Endothelial cell of umbilical vein (primary cell): ENCODE results near the gene HBEGF. TPM values are rescaled to one million over a fixed set of nuclear protein-coding genes. Genes with fewer than 3 reads are reported as not detected.
A peak's percentile ranks its signal among the peaks of the same experiment; 100 is the strongest.

Experiments
- BruUV-seq: library from RNA; stranded (reverse); fragments of 400-500 nt; replicated peaks from 2 replicates; lab custom pipeline; 2021; lab: Mats Ljungman, UMichigan
- CTCF ChIA-PET: fragments of 300-600, 350-600 bp; sonication (Branson Sonifier 250); formaldehyde crosslinking; loops from one replicate; lab custom pipeline; 2021; ENCODE audit warnings: antibody characterized with exemption, inconsistent platforms; lab: Charles Lee
- POLR2A ChIA-PET: fragments of 300-600, 350-600 bp; sonication (Branson Sonifier 250); formaldehyde crosslinking; loops from one replicate; lab custom pipeline; 2021; ENCODE audit warnings: antibody characterized with exemption, inconsistent platforms; lab: Charles Lee
- DNase-seq: peaks from one replicate; pipeline ENCODE4 v3.0.0-alpha.2; 2011; ENCODE audit warnings: low read depth, low spot score
- FAIRE-seq: peaks from 2 replicates; lab custom pipeline; 2011; peaks lifted over from hg19 to GRCh38; lab: Jason Lieb, UNC
- H2AFZ ChIP-seq: 2 replicates; pipeline ENCODE4 v1.6.0; 2012; ENCODE audit warnings: low read depth, low read length, control low read depth, inconsistent platforms
- H3K27ac ChIP-seq: 2 replicates; pipeline ENCODE4 v1.5.1; 2011; ENCODE audit warnings: low read depth, mild to moderate bottlenecking, control low read depth, low read length, moderate library complexity; ENCODE audit not compliant: insufficient read depth
- H3K27me3 ChIP-seq, 2 experiments: 2 replicates each; pipeline versions ENCODE4 v1.6.0 to v1.6.1; 2011; ENCODE audit warnings: low read length in 2 of 2, mixed read lengths in 1 of 2; ENCODE audit not compliant: control insufficient read depth in 2 of 2, insufficient read depth in 2 of 2
- H3K36me3 ChIP-seq, 2 experiments: 2 replicates in 1 of 2; 3 replicates in 1 of 2; pipeline ENCODE4 v1.5.1; 2011; ENCODE audit warnings: low read length in 2 of 2, mild to moderate bottlenecking in 1 of 2, moderate library complexity in 1 of 2; ENCODE audit not compliant: control insufficient read depth in 2 of 2, insufficient read depth in 2 of 2; ENCODE audit errors: extremely low read depth in 1 of 2
- H3K4me1 ChIP-seq: 3 replicates; pipeline ENCODE4 v1.5.1; 2011; ENCODE audit warnings: mild to moderate bottlenecking, low read length; ENCODE audit not compliant: control insufficient read depth, insufficient read depth; ENCODE audit errors: extremely low read depth
- H3K4me2 ChIP-seq: 2 replicates; pipeline ENCODE4 v1.6.1; 2011; ENCODE audit warnings: low read length, control low read depth, mixed read lengths; ENCODE audit not compliant: insufficient read depth
- H3K4me3 ChIP-seq, 3 experiments: fragments of 200-600 bp in 1 of 3; sonication (generic), shearing (Covaris generic) in 1 of 3; replicated peaks in 1 of 3; 2 replicates each; pipeline ENCODE4 v1.5.1; 2011 to 2016; ENCODE audit warnings: control low read depth in 3 of 3, low read length in 3 of 3, mild to moderate bottlenecking in 2 of 3, inconsistent platforms in 1 of 3, low read depth in 1 of 3, moderate library complexity in 1 of 3; ENCODE audit not compliant: insufficient read depth in 1 of 3
- H3K79me2 ChIP-seq: 2 replicates; pipeline ENCODE4 v1.6.0; 2012; ENCODE audit warnings: low read length, inconsistent platforms; ENCODE audit not compliant: control insufficient read depth, insufficient read depth
- H3K9ac ChIP-seq: replicated peaks from 2 replicates; pipeline ENCODE3; 2011; ENCODE audit warnings: low read length, control low read depth; ENCODE audit not compliant: insufficient read depth; ENCODE audit errors: extremely low read depth
- H3K9me1 ChIP-seq: replicated peaks from 3 replicates; pipeline ENCODE4 v1.6.0; 2011; ENCODE audit warnings: mild to moderate bottlenecking, low read length; ENCODE audit not compliant: control insufficient read depth, insufficient read depth; ENCODE audit errors: extremely low read depth
- H3K9me3 ChIP-seq: replicated peaks from 2 replicates; pipeline ENCODE4 v1.5.1; 2012; ENCODE audit warnings: low read length, inconsistent platforms; ENCODE audit not compliant: control insufficient read depth, insufficient read depth
- H4K20me1 ChIP-seq: replicated peaks from 2 replicates; pipeline ENCODE3; 2011; ENCODE audit warnings: mild to moderate bottlenecking, low read length; ENCODE audit not compliant: control insufficient read depth, insufficient read depth; ENCODE audit errors: extremely low read depth
- EZH2 ChIP-seq: IDR thresholded peaks from 2 replicates; pipeline ENCODE4 v1.6.1; 2012; ENCODE audit warnings: borderline replicate concordance, low read depth, mild to moderate bottlenecking, moderate library complexity, low read length, inconsistent platforms; ENCODE audit not compliant: severe bottlenecking
- FOS ChIP-seq: IDR thresholded peaks from 2 replicates; pipeline ENCODE4 v1.6.1; 2011; ENCODE audit warnings: mild to moderate bottlenecking, low read length, moderate library complexity, borderline replicate concordance; ENCODE audit not compliant: insufficient read depth
- GATA2 ChIP-seq: IDR thresholded peaks from 2 replicates; pipeline ENCODE4 v1.7.0; 2011; ENCODE audit warnings: low read depth, mild to moderate bottlenecking, moderate library complexity, mixed read lengths, low read length; ENCODE audit not compliant: insufficient read length, insufficient read depth
- JUN ChIP-seq: IDR thresholded peaks from 2 replicates; pipeline ENCODE4 v1.6.1; 2011; ENCODE audit warnings: borderline replicate concordance, low read depth; ENCODE audit not compliant: insufficient read length, insufficient read depth
- MYC ChIP-seq: IDR thresholded peaks from one replicate; pipeline ENCODE4 v1.6.1; 2011; ENCODE audit warnings: mild to moderate bottlenecking, low read depth, low read length
- POLR2A ChIP-seq: IDR thresholded peaks from 2 replicates; pipeline ENCODE4 v1.6.1; 2012; ENCODE audit warnings: low read depth, mild to moderate bottlenecking, control low read depth, low read length
- POLR2AphosphoS5 ChIP-seq: IDR thresholded peaks from 2 replicates; pipeline ENCODE4 v1.6.1; 2012; ENCODE audit warnings: low read depth, mild to moderate bottlenecking, control low read depth, low read length, moderate library complexity; ENCODE audit not compliant: insufficient read depth
- dilution Hi-C: fragments of 300-500 bp; cut with MboI; formaldehyde crosslinking; loops from one replicate; pipeline ENCODE4 v1.15.0; 2019; ENCODE audit warnings: low sequenced_read_pairs; ENCODE audit not compliant: extremely low pct_ligation_motif_present
- intact Hi-C: fragments of 100-400 bp; cut with micrococcal nuclease; formaldehyde crosslinking; loops from one replicate; pipeline ENCODE4 v1.10.0; 2022
- polyA plus RNA-seq, 4 experiments: library from polyadenylated mRNA; depleted of rRNA in 3 of 4; stranded (reverse) in 3 of 4; unstranded in 1 of 4; fragments of >200 nt; gene quantifications; 2 replicates each; pipeline versions ENCODE4 v1.2.1 to v1.2.3, GENCODE V29; 2011 to 2012; ENCODE audit warnings: missing spikeins in 1 of 4
- total RNA-seq: library from RNA; stranded (reverse); gene quantifications from 2 replicates; pipeline ENCODE4 v1.2.3, GENCODE V29; 2021
- TF ChIP-seq, protein P1 (sequence below): IDR thresholded peaks from 2 replicates; pipeline ENCODE4 v1.6.1; 2011; ENCODE audit not compliant: insufficient read depth, insufficient read length
- TF ChIP-seq, protein P2 (sequence below), 2 donors: IDR thresholded peaks; 1 replicate in 1 of 2; 2 replicates in 1 of 2; pipeline ENCODE4 v1.5.1; 2011; ENCODE audit warnings: low read length in 2 of 2, mild to moderate bottlenecking in 2 of 2, moderate library complexity in 2 of 2, control low read depth in 1 of 2, inconsistent platforms in 1 of 2, low read depth in 1 of 2; ENCODE audit not compliant: insufficient read depth in 1 of 2; ENCODE audit errors: extremely low read depth in 1 of 2

HBEGF gene
- total and polyA plus RNA-seq, 2 donors (not counting 3 experiments of a cell fraction or from before 2014, with no cell fraction given) = 33.2 to 79.8 TPM

DNA sequence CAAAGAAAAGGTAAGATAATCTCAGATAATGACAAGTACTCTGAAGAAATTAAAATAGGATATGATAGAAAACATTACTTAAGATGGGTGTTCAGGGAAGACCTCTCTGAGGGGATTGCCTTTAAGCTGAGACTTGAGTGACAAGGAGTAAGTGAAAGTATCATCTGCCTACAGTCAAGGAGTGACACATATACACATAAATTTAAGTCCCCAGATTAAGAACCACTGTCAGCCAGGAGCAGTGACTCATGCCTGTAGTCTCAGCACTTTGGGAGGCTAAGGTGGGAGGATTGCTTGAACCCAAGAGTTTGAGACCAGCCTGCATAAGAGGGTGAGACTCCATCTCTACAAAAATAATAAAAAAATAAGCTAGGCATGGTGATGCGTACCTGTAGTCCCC, 35.6 kb upstream of the HBEGF start:
- DNase-seq (no peak), FAIRE-seq (peak; percentile 28)
- no peak overlapping the region for H3K9ac ChIP-seq
- no peaks in the 10 kb centered on the region for H3K27me3 ChIP-seq
- H3K27ac ChIP-seq = no peak overlapping the region
- no peak overlapping the region for H3K4me2 ChIP-seq
- intact Hi-C loops (no loop called here), dilution Hi-C loops (no loop called here)
- no peaks in the 10 kb centered on the region for H3K36me3 ChIP-seq
- H2AFZ ChIP-seq = no peak overlapping the region
- H3K4me3 ChIP-seq = no peak overlapping the region
- peaks cover 12% of the 10 kb centered on the region for H3K4me1 ChIP-seq
- no peaks in the 10 kb centered on the region for H4K20me1 ChIP-seq
- H3K9me1 ChIP-seq = no peaks in the 10 kb centered on the region
- ChIA-PET POLR2A (no interaction called here), CTCF (interaction anchor here (1.2 to 4.6 kb wide), 4 partner anchors 9 to 43 kb away, joined by 4 to 28 read pairs (median 6); no protein-coding TSS in a partner anchor)
- TF ChIP-seq EZH2 = no peak
- TF ChIP-seq MYC = no peak
- no peak for TF ChIP-seq FOS
- TF ChIP-seq, protein P1, sequence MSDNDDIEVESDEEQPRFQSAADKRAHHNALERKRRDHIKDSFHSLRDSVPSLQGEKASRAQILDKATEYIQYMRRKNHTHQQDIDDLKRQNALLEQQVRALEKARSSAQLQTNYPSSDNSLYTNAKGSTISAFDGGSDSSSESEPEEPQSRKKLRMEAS = no peak
- TF ChIP-seq POLR2AphosphoS5 = no peak
- no peak for TF ChIP-seq GATA2
- TF ChIP-seq JUN = no peak
- TF ChIP-seq, protein P2, sequence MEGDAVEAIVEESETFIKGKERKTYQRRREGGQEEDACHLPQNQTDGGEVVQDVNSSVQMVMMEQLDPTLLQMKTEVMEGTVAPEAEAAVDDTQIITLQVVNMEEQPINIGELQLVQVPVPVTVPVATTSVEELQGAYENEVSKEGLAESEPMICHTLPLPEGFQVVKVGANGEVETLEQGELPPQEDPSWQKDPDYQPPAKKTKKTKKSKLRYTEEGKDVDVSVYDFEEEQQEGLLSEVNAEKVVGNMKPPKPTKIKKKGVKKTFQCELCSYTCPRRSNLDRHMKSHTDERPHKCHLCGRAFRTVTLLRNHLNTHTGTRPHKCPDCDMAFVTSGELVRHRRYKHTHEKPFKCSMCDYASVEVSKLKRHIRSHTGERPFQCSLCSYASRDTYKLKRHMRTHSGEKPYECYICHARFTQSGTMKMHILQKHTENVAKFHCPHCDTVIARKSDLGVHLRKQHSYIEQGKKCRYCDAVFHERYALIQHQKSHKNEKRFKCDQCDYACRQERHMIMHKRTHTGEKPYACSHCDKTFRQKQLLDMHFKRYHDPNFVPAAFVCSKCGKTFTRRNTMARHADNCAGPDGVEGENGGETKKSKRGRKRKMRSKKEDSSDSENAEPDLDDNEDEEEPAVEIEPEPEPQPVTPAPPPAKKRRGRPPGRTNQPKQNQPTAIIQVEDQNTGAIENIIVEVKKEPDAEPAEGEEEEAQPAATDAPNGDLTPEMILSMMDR (IDR thresholded peaks at IDR 0.05; ENCODE audit: extremely low read depth in 1 of 2, insufficient read depth in 1 of 2, low read depth in 1 of 2, low read length in 2 of 2) = no peak
- TF ChIP-seq POLR2A = no peak
- H3K79me2 ChIP-seq = no peaks in the 10 kb centered on the region
- H3K9me3 ChIP-seq = no peaks in the 10 kb centered on the region
- BruUV-seq = no TSS peak
